ENCODE data around the gene PIP4K2B.

The PIP4K2B gene

DNA sequence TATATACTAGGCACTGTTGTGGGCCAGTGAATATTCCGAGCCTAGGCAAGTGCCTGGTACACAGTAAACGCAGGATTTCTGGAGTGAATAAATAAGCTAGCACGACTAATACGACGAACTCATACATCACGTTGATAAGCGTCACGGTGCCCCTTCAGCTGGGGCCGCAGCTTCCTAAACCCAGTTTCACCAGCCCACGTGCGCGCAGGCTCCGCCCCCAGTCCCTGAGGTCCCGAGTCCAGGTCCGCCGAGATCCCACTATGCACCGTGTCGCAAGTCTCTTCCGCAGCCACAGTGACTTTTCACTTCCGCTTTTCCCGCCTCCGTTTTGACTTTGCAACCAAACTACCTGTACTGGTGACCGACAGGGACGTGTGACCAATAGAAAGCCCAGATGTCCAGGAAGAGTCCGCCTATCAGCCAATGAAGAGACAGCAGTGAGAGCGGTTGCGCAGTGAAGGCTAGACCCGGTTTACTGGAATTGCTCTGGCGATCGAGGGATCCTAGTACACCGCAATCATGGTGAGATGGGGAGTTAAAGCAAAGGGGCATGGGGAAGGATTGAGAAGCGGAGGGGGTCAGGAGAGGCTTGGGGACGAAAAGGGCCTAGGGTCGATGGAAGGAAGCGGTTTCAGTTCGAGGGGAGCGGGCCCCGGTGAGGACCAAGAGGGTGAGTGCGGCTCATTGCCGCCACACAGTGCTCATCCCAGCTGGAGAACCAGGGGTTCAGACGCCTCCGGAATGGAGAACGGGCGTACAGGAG is 46.9 kb downstream of the PIP4K2B start, which contains the start of gene PSMB3:
PSMB3 (plus strand) TSS at position 434 of the 763 bp plus-strand sequence; CDS start at position 520, 86 bp downstream.
- Histone ChIP-seq H3K27me3 (no peaks in the 10 kb centered on the region), H3K4me3 (peak within 1 kb of the TSS; percentile 73 to 96), H3K27ac (peak within 1 kb of the TSS; percentile 85 to 96), H3K4me1 (peaks cover 0 to 53% (median 40%) of the 10 kb centered on the region in 4 donors), H3K36me3 (peaks cover 12 to 29% (median 19%) of the 10 kb centered on the region in 3 donors), H3K9me3 (no peaks in the 10 kb centered on the region)
- DNase-seq, result peak; percentile 99
- intact Hi-C loops (cut with DNase I; ENCODE audit: low total_unique reads), result loop anchor here (5.0 kb wide), 1 partner anchor 45 kb away; the partner anchor contains the start of gene PIP4K2B
- TF ChIP-seq, protein P1, sequence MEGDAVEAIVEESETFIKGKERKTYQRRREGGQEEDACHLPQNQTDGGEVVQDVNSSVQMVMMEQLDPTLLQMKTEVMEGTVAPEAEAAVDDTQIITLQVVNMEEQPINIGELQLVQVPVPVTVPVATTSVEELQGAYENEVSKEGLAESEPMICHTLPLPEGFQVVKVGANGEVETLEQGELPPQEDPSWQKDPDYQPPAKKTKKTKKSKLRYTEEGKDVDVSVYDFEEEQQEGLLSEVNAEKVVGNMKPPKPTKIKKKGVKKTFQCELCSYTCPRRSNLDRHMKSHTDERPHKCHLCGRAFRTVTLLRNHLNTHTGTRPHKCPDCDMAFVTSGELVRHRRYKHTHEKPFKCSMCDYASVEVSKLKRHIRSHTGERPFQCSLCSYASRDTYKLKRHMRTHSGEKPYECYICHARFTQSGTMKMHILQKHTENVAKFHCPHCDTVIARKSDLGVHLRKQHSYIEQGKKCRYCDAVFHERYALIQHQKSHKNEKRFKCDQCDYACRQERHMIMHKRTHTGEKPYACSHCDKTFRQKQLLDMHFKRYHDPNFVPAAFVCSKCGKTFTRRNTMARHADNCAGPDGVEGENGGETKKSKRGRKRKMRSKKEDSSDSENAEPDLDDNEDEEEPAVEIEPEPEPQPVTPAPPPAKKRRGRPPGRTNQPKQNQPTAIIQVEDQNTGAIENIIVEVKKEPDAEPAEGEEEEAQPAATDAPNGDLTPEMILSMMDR (IDR thresholded peaks at IDR 0.05), result no peak

DNA sequence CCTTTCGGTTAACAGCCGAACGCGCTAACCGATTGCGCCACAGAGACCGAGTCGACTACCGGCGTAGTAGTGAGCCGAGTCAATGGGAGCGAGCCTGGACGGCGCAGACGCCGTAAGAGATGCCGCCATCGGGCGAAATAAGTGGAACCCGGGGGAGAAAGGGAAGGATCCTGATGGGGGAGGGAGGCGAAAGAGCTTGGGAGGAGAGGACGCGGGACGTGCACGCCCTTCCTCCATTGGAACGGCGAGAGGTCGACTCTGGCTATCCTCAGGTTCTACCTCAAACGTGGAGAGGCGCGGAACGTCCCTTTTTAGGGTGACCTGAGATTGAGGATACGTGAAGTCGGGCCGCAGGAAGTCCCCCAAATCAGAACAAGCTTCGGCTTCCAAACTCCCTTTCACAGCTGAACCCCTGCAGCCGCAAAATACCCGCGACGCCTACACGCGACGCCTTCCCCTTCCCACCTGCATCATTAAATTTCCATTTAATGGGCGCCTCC is 47.5 kb downstream of the PIP4K2B start:
- DNase-seq, result peak; percentile 83 to 88
- Histone ChIP-seq H3K27ac (peak overlapping the region; percentile 85 to 96), H3K4me3 (peak overlapping the region; percentile 73 to 96), H3K36me3 (peaks cover 12 to 24% (median 15%) of the 10 kb centered on the region in 3 donors), H3K27me3 (no peaks in the 10 kb centered on the region), H3K9me3 (no peaks in the 10 kb centered on the region), H3K4me1 (peaks cover 0 to 59% (median 44%) of the 10 kb centered on the region in 4 donors)
- TF ChIP-seq, protein P1 (IDR thresholded peaks at IDR 0.05), result no peak
- intact Hi-C loops (cut with DNase I; ENCODE audit: low total_unique reads), result loop anchor here (5.0 kb wide), 1 partner anchor 45 kb away; the partner anchor contains the start of gene PIP4K2B

DNA sequence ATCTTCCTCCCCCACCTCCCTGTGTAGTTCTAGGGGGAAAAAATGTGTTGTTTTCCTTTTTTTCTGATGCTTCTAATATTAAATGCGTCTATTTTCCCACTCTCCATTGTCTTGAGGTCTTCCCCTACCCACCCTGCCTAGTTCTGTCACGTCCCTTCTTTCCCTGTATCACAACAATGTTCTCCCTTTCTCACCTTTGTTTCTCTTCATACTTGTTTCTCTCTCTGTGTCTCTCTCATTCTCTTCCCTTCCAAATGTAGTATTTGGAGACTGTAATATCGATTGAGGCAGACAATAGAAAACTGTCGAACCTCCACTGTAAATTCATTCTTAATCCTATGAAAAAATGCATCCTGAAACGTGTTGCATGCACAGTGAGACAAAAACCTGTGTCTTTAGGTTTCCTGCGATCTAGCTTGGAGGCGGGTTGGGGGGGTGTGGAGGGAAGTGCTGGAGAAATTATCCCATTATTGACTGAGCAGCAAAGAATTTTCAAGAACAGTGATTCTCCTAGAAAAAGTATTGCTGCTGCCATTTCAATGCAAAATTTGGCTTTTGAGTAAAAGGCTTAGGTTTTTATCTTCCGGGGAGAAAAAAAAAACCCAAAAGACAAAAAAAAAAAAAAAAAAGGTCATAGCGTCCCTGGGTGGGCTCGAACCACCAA is 48.1 kb downstream of the PIP4K2B start:
- no peak for DNase-seq
- Histone ChIP-seq H3K27me3 (no peaks in the 10 kb centered on the region), H3K4me1 (peaks cover 0 to 65% (median 50%) of the 10 kb centered on the region in 4 donors), H3K27ac (peak overlapping the region; percentile 8 to 96), H3K4me3 (peak overlapping the region; percentile 73 to 96), H3K9me3 (no peaks in the 10 kb centered on the region), H3K36me3 (peaks cover 7 to 19% (median 11%) of the 10 kb centered on the region in 3 donors)
- TF ChIP-seq, protein P1 (IDR thresholded peaks at IDR 0.05), result no peak
- intact Hi-C loops (cut with DNase I; ENCODE audit: low total_unique reads), result loop anchor here (5.0 kb wide), 1 partner anchor 46 kb away; the partner anchor contains the start of gene PIP4K2B

DNA sequence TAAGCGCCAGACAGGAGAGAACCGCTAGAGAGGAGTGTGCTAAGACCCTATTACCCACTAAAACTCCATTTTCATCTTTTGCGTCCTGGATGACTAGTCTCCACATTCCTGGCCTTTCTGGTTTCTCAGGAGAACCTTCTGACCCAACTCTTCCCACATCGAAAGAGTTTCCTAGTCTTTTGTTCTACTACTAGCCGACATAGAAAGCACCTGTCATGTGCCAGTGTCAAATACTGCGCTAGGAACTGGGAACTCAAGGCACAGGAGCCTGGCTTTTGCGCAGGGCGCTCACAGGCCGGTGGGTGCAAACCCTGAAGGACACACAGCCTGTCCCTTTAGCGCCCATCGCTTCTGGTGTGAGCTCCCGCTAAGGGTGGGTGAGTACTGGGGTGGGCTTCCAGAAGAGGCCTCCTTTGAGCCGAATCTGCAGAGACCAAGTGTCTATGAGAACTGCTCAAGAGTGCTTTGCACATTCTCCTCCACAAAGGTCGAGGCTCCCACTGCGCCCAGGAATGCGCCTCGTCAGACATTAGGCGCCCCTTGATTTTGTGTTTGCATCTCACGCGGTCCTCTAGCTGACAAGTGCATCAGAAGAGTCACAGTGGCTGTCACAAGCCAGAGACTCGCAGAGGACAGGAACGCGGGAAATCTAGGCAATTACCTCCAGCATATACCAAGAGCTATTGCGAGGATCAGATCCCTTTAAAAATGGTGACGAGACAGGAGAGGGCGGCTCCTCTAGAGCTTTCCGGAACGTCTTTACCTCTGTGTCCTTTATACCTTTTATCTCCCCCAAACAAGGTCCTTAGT is 48.8 kb downstream of the PIP4K2B start:
- no peaks in the 10 kb centered on the region for H3K9me3 ChIP-seq
- peaks cover 0 to 12% (median 4%) of the 10 kb centered on the region in 3 donors for H3K36me3 ChIP-seq
- H3K27me3 ChIP-seq, result no peaks in the 10 kb centered on the region
- TF ChIP-seq, protein P1 (IDR thresholded peaks at IDR 0.05), result no peak
- H3K4me3 ChIP-seq, result peak overlapping the region; percentile 70 to 88
- intact Hi-C loops (cut with DNase I; ENCODE audit: low total_unique reads), result loop anchor here (5.0 kb wide), 1 partner anchor 47 kb away; the partner anchor contains the start of gene PIP4K2B
- DNase-seq, result no peak
- H3K4me1 ChIP-seq, result peaks cover 0 to 73% (median 54%) of the 10 kb centered on the region in 4 donors
- peak overlapping the region; percentile 91 to 96 for H3K27ac ChIP-seq

DNA sequence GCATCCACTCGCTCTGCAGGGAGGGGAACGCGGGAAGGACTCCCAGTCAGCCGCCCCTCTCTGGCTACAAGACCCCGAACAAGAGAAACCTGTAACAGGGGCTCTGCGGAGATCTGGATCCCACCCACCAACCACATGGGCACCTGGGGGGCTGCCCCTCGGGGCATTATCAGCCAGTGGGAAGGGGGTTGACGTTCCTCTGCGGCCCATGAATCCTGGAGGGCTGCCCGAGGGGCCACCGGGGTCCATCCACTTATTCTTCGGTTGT is 49.4 kb downstream of the PIP4K2B start:
- intact Hi-C loops (cut with DNase I; ENCODE audit: low total_unique reads), result loop anchor here (5.0 kb wide), 1 partner anchor 47 kb away; the partner anchor contains the start of gene PIP4K2B
- Histone ChIP-seq H3K9me3 (no peaks in the 10 kb centered on the region), H3K36me3 (peaks cover 0 to 9% (median under 1%) of the 10 kb centered on the region in 3 donors), H3K27ac (peak overlapping the region; percentile 91 to 96), H3K27me3 (no peaks in the 10 kb centered on the region), H3K4me1 (peaks cover 0 to 72% (median 54%) of the 10 kb centered on the region in 4 donors), H3K4me3 (peak overlapping the region; percentile 70 to 88)
- DNase-seq, result no peak
- TF ChIP-seq, protein P1 (IDR thresholded peaks at IDR 0.05), result no peak
